HG03066 (cell line): Measurements from ENCODE around the gene EFR3B.
A peak's percentile ranks its signal among the peaks of the same experiment; 100 is the strongest.
"Not testable (repeated sequence)": the region's sequence is repeated elsewhere in the genome, so short reads cannot be mapped to it uniquely, and the experiment has no call there.

Source experiments
- ATAC-seq: cut with Tn5 transposase; IDR thresholded peaks from one replicate; pipeline ENCODE4 v1.9.1; 2021; ENCODE audit warnings: low read depth; ENCODE audit not compliant: unreplicated experiment

EFR3B gene

GRCh38 chr2:25041928-25042320 lies at the start of gene EFR3B:
EFR3B (plus strand) TSS chr2:25042076; CDS start chr2:25042313, 237 bp downstream.
- peak; percentile 89 for ATAC-seq

GRCh38 chr2:24993406-24994145 lies 48.3 kb upstream of the EFR3B start:
- ATAC-seq, result no peak

GRCh38 chr2:24994146-24994724 lies 47.6 kb upstream of the EFR3B start:
- ATAC-seq, result no peak

GRCh38 chr2:24999097-24999496 lies 42.8 kb upstream of the EFR3B start:
- not testable (repeated sequence) for ATAC-seq

GRCh38 chr2:25000036-25000435 lies 41.8 kb upstream of the EFR3B start:
- no peak for ATAC-seq

- no peak for ATAC-seq
Measured at GRCh38 chr2:25000503-25001324, 41.2 kb upstream of the EFR3B start.

GRCh38 chr2:25001325-25001637 lies 40.6 kb upstream of the EFR3B start:
- no peak for ATAC-seq

GRCh38 chr2:25002066-25002465 lies 39.8 kb upstream of the EFR3B start:
- no peak for ATAC-seq

- no peak for ATAC-seq
Measured at GRCh38 chr2:25009954-25010353, 31.9 kb upstream of the EFR3B start.

- not testable (repeated sequence) for ATAC-seq
Measured at GRCh38 chr2:25011342-25011741, 30.5 kb upstream of the EFR3B start.

- ATAC-seq, result no peak
Measured at GRCh38 chr2:25014631-25015030, 27.2 kb upstream of the EFR3B start.

- ATAC-seq, result no peak
Measured at GRCh38 chr2:25018681-25019080, 23.2 kb upstream of the EFR3B start.

- no peak for ATAC-seq
Measured at GRCh38 chr2:25021791-25022362, 20.0 kb upstream of the EFR3B start.

- ATAC-seq, result no peak
Measured at GRCh38 chr2:25023333-25023732, 18.5 kb upstream of the EFR3B start.

GRCh38 chr2:25025229-25026007 lies 16.5 kb upstream of the EFR3B start:
- no peak for ATAC-seq

GRCh38 chr2:25026008-25026530 lies 15.8 kb upstream of the EFR3B start:
- no peak for ATAC-seq

GRCh38 chr2:25029183-25029554 lies 12.7 kb upstream of the EFR3B start:
- no peak for ATAC-seq

GRCh38 chr2:25030702-25031101 lies 11.2 kb upstream of the EFR3B start:
- no peak for ATAC-seq

GRCh38 chr2:25032094-25032493 lies 9.8 kb upstream of the EFR3B start:
- ATAC-seq, result no peak

GRCh38 chr2:25032901-25033300 lies 9.0 kb upstream of the EFR3B start:
- ATAC-seq, result no peak
